GM23338 (cell line): ENCODE data around the gene HOXD9.

ENCODE experiments used
- CREB1 ChIP-seq: fragments of 250-450 bp; sonication (Bioruptor Pico); IDR thresholded peaks from 2 replicates; pipeline ENCODE4 v1.5.0; 2020; ENCODE audit warnings: low read depth, mild to moderate bottlenecking, moderate library complexity
- CTCF ChIP-seq, 2 experiments: fragments of 200-600 bp in 1 of 2; sonication (generic) in 1 of 2; conservative IDR thresholded peaks; 2 replicates each; pipeline versions ENCODE4 v1.5.1 to v1.6.1; 2016 to 2017; ENCODE audit warnings: antibody characterized with exemption in 2 of 2, low read depth in 2 of 2, mild to moderate bottlenecking in 2 of 2, moderate library complexity in 1 of 2
- ETS1 ChIP-seq: IDR thresholded peaks from 2 replicates; pipeline ENCODE4 v1.6.1; 2016; ENCODE audit warnings: antibody characterized with exemption
- EZH2 ChIP-seq: fragments of 200-600 bp; sonication (generic); IDR thresholded peaks from one replicate; pipeline ENCODE4 v1.8.0; 2017; ENCODE audit warnings: antibody characterized with exemption, mild to moderate bottlenecking, low read depth; ENCODE audit not compliant: unreplicated experiment
- EZH2phosphoT487 ChIP-seq: fragments of 200-600 bp; sonication (generic); IDR thresholded peaks from one replicate; pipeline ENCODE4 v1.8.1; 2018; ENCODE audit warnings: antibody characterized with exemption; ENCODE audit not compliant: unreplicated experiment
- JUNB ChIP-seq: IDR thresholded peaks from one replicate; pipeline ENCODE4 v1.6.1; 2016; ENCODE audit warnings: antibody characterized with exemption; ENCODE audit not compliant: unreplicated experiment
- NANOG ChIP-seq: IDR thresholded peaks from 2 replicates; pipeline ENCODE4 v1.6.1; 2016; ENCODE audit warnings: antibody characterized with exemption, borderline replicate concordance
- POLR2AphosphoS5 ChIP-seq: IDR thresholded peaks from 2 replicates; pipeline ENCODE4 v1.6.1; 2016; ENCODE audit warnings: antibody characterized with exemption, low read depth
- REST ChIP-seq: IDR thresholded peaks from one replicate; pipeline ENCODE4 v1.6.1; 2018; ENCODE audit warnings: antibody characterized with exemption; ENCODE audit not compliant: unreplicated experiment
- STAT1 ChIP-seq: IDR thresholded peaks from one replicate; pipeline ENCODE4 v1.6.1; 2016; ENCODE audit warnings: antibody characterized with exemption; ENCODE audit not compliant: unreplicated experiment
- ZNF114 ChIP-seq: fragments of 250-450 bp; sonication (Bioruptor Pico); IDR thresholded peaks from 2 replicates; pipeline ENCODE4 v1.5.0; 2020; ENCODE audit warnings: mild to moderate bottlenecking, moderate library complexity
- ZNF331 ChIP-seq: fragments of 250-450 bp; sonication (Bioruptor Pico); IDR thresholded peaks from 2 replicates; pipeline ENCODE4 v1.5.0; 2020; ENCODE audit warnings: low read depth, mild to moderate bottlenecking, moderate library complexity
- ZNF462 ChIP-seq: fragments of 250-450 bp; sonication (Bioruptor Pico); IDR thresholded peaks from 2 replicates; pipeline ENCODE4 v1.5.0; 2020; ENCODE audit warnings: mild to moderate bottlenecking, moderate library complexity

- no peak for TF ChIP-seq CTCF (conservative IDR thresholded peaks at IDR 0.05; ENCODE audit: low read depth in 2 of 2)
- TF ChIP-seq EZH2: no peak
- no peak for TF ChIP-seq REST
- TF ChIP-seq POLR2AphosphoS5: no peak
- no peak for TF ChIP-seq ZNF331 (CRISPR knock-in tag)
- no peak for TF ChIP-seq CREB1 (CRISPR knock-in tag)
- TF ChIP-seq ZNF114 (CRISPR knock-in tag): no peak
- TF ChIP-seq ETS1: no peak
- no peak for TF ChIP-seq EZH2phosphoT487
- no peak for TF ChIP-seq JUNB
- TF ChIP-seq ZNF462: no peak
- TF ChIP-seq NANOG: no peak
- TF ChIP-seq STAT1: no peak
Measured at GRCh38 chr2:176133389-176133788, 10.9 kb downstream of the HOXD9 start.
